WTC11 (cell line): ENCODE results near the gene FBXL16. TPM values are rescaled to one million over a fixed set of nuclear protein-coding genes. Genes with fewer than 3 reads are reported as not detected.

ENCODE experiments used
- ATAC-seq: fragments of 200-7000 bp; cut with Tn5 transposase; 2 replicates; pipeline ENCODE4 v1.10.0; 2021; ENCODE audit warnings: mild to moderate bottlenecking, moderate library complexity
- CTCF ChIA-PET: fragments of 300-600 bp; sonication (Branson Sonifier 250); formaldehyde crosslinking; loops from one replicate; lab custom pipeline; 2021; ENCODE audit warnings: antibody characterized with exemption; lab: Charles Lee
- POLR2A ChIA-PET: fragments of 350-600 bp; sonication (Branson Sonifier 250); formaldehyde crosslinking; loops from one replicate; lab custom pipeline; 2021; ENCODE audit warnings: antibody characterized with exemption; lab: Charles Lee
- DNase-seq: peaks from one replicate; pipeline ENCODE4 v3.0.0; 2021; ENCODE audit warnings: low spot score
- H3K27ac Mint-ChIP-seq: 2 replicates; pipeline ENCODE4 v1.8.0; 2021; ENCODE audit warnings: mixed read lengths
- H3K27me3 Mint-ChIP-seq: 2 replicates; pipeline ENCODE4 v1.8.0; 2021; ENCODE audit warnings: low read depth, mild to moderate bottlenecking, moderate library complexity, mixed read lengths
- H3K36me3 Mint-ChIP-seq: 2 replicates; pipeline ENCODE4 v1.8.0; 2021; ENCODE audit warnings: mixed read lengths
- H3K4me1 Mint-ChIP-seq: 2 replicates; pipeline ENCODE4 v1.8.0; 2022; ENCODE audit warnings: mixed read lengths
- H3K4me3 Mint-ChIP-seq: 2 replicates; pipeline ENCODE4 v1.8.0; 2021; ENCODE audit warnings: mild to moderate bottlenecking, moderate library complexity, mixed read lengths
- H3K9me3 Mint-ChIP-seq: 2 replicates; pipeline ENCODE4 v1.8.0; 2021; ENCODE audit warnings: mixed read lengths
- CDX4 ChIP-seq: fragments of 250-450 bp; sonication (Bioruptor Pico); IDR thresholded peaks from 2 replicates; pipeline ENCODE4 v1.9.0; 2021; ENCODE audit warnings: moderate library complexity, mild to moderate bottlenecking, inconsistent platforms, borderline replicate concordance
- E2F4 ChIP-seq: sonication (generic); formaldehyde crosslinking; IDR thresholded peaks from 2 replicates; pipeline ENCODE4 v1.8.1; 2022; ENCODE audit warnings: low read depth, mild to moderate bottlenecking, moderate library complexity, missing genetic modification reagents, borderline replicate concordance
- ETV6 ChIP-seq: sonication (generic); formaldehyde crosslinking; IDR thresholded peaks from 2 replicates; pipeline ENCODE4 v1.8.1; 2022; ENCODE audit warnings: mild to moderate bottlenecking, missing genetic modification reagents
- FOXJ3 ChIP-seq: sonication (generic); formaldehyde crosslinking; IDR thresholded peaks from 2 replicates; pipeline ENCODE4 v1.9.0; 2021; ENCODE audit warnings: missing genetic modification reagents, mild to moderate bottlenecking, borderline replicate concordance
- MYBL2 ChIP-seq: sonication (generic); formaldehyde crosslinking; IDR thresholded peaks from 2 replicates; pipeline ENCODE4 v1.8.1; 2023; ENCODE audit warnings: mild to moderate bottlenecking, moderate library complexity, missing genetic modification reagents
- NFYB ChIP-seq: sonication (generic); formaldehyde crosslinking; conservative IDR thresholded peaks from 2 replicates; pipeline ENCODE4 v1.8.0; 2022; ENCODE audit warnings: low read depth, missing genetic modification reagents
- NR1H2 ChIP-seq: sonication (generic); formaldehyde crosslinking; IDR thresholded peaks from 2 replicates; pipeline ENCODE4 v1.9.0; 2021; ENCODE audit warnings: mild to moderate bottlenecking, moderate library complexity, missing genetic modification reagents
- OVOL2 ChIP-seq: fragments of 250-450 bp; sonication (Bioruptor Pico); IDR thresholded peaks from 2 replicates; pipeline ENCODE4 v1.9.0; 2021; ENCODE audit warnings: mild to moderate bottlenecking, borderline replicate concordance
- PRDM15 ChIP-seq: sonication (generic); formaldehyde crosslinking; IDR thresholded peaks from 2 replicates; pipeline ENCODE4 v1.8.0; 2022; ENCODE audit warnings: missing genetic modification reagents
- SOX15 ChIP-seq: fragments of 250-450 bp; sonication (Bioruptor Pico); IDR thresholded peaks from 2 replicates; pipeline ENCODE4 v1.9.0; 2021; ENCODE audit warnings: mild to moderate bottlenecking
- TEAD1 ChIP-seq: sonication (generic); formaldehyde crosslinking; IDR thresholded peaks from 2 replicates; pipeline ENCODE4 v1.8.0; 2022; ENCODE audit warnings: mild to moderate bottlenecking, missing genetic modification reagents
- ZBTB21 ChIP-seq: sonication (generic); formaldehyde crosslinking; IDR thresholded peaks from 2 replicates; pipeline ENCODE4 v1.8.1; 2023; ENCODE audit warnings: mild to moderate bottlenecking, missing genetic modification reagents, borderline replicate concordance
- total RNA-seq: library from RNA; stranded (reverse); gene quantifications from 3 replicates; pipeline ENCODE4 v1.2.3, GENCODE V29; 2021
- TF ChIP-seq, protein P1 (sequence below): sonication (generic); formaldehyde crosslinking; IDR thresholded peaks from 2 replicates; pipeline ENCODE4 v1.8.1; 2023; ENCODE audit warnings: mild to moderate bottlenecking, missing genetic modification reagents, moderate library complexity
- TF ChIP-seq, protein P2 (sequence below): sonication (generic); formaldehyde crosslinking; IDR thresholded peaks from 2 replicates; pipeline ENCODE4 v1.8.1; 2022; ENCODE audit warnings: mild to moderate bottlenecking, missing genetic modification reagents, moderate library complexity, borderline replicate concordance
- TF ChIP-seq, protein P3 (sequence below): sonication (generic); formaldehyde crosslinking; IDR thresholded peaks from 2 replicates; pipeline ENCODE4 v1.8.0; 2022; ENCODE audit warnings: mild to moderate bottlenecking, missing genetic modification reagents

Gene FBXL16
- total RNA-seq, 1 experiment from 2014 or later, result 22.7 TPM

DNA sequence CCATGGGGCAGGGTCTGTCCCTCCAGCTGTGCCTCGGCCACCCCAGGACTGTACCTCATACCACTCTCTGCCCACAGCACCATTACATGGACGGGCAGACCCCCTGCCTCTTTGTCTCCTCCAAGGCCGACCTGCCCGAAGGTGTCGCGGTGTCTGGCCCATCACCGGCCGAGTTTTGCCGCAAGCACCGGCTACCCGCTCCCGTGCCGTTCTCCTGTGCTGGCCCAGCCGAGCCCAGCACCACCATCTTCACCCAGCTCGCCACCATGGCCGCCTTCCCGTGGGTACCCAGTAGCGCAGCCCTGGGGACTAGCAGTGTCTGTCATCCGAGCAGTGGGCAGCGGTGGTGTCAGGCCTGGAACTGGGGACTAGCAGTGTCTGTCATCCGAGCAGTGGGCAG, 32.8 kb downstream of the FBXL16 start:
- Mint-ChIP-seq H3K4me1 (peaks cover 12% of the 10 kb centered on the region), H3K27ac (no peak overlapping the region), H3K36me3 (peaks cover 11% of the 10 kb centered on the region)
- POLR2A ChIA-PET, result no interaction called here
- DNase-seq, result no peak
- TF ChIP-seq FOXJ3 (CRISPR knock-in tag) (no peak), TEAD1 (CRISPR knock-in tag) (no peak), PRDM15 (CRISPR knock-in tag) (no peak), OVOL2 (CRISPR knock-in tag) (no peak), ZBTB21 (CRISPR knock-in tag) (no peak)
- TF ChIP-seq, all 79 proteins: peak for 0
- H3K9me3 Mint-ChIP-seq, result no peaks in the 10 kb centered on the region
- H3K4me3 Mint-ChIP-seq, result no peak overlapping the region
- CTCF ChIA-PET, result no interaction called here
- ATAC-seq, result no peak
- no peaks in the 10 kb centered on the region for H3K27me3 Mint-ChIP-seq

DNA sequence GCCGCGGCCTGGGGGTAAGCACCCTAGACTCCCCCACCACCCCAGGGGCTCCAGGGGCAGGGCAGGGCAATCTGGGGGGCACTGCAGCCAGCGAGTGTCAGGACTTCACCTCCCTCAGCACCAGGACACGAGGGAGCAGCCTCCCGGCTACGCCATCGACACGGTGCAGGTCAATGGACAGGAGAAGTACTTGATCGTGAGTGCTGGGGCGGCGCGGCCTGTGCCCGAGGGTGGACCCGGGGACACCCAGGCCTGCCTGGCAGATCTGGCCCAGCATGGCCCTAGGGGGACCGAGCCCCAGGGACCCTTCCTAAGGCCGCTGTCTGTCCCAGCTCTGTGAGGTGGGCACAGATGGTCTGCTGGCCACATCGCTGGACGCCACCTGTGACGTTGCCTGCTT, 33.2 kb downstream of the FBXL16 start:
- Mint-ChIP-seq H3K4me1 (peaks cover 12% of the 10 kb centered on the region), H3K27me3 (no peaks in the 10 kb centered on the region), H3K9me3 (no peaks in the 10 kb centered on the region), H3K27ac (no peak overlapping the region), H3K36me3 (peaks cover 11% of the 10 kb centered on the region), H3K4me3 (no peak overlapping the region)
- TF ChIP-seq MYBL2 (CRISPR knock-in tag) (no peak), E2F4 (CRISPR knock-in tag) (no peak), NR1H2 (no peak), NFYB (CRISPR knock-in tag) (no peak), TEAD1 (CRISPR knock-in tag) (no peak), SOX15 (CRISPR knock-in tag) (no peak), CDX4 (CRISPR knock-in tag) (no peak), ETV6 (CRISPR knock-in tag) (no peak)
- TF ChIP-seq, protein P1, sequence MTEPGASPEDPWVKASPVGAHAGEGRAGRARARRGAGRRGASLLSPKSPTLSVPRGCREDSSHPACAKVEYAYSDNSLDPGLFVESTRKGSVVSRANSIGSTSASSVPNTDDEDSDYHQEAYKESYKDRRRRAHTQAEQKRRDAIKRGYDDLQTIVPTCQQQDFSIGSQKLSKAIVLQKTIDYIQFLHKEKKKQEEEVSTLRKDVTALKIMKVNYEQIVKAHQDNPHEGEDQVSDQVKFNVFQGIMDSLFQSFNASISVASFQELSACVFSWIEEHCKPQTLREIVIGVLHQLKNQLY (CRISPR knock-in tag), result no peak
- TF ChIP-seq, protein P2, sequence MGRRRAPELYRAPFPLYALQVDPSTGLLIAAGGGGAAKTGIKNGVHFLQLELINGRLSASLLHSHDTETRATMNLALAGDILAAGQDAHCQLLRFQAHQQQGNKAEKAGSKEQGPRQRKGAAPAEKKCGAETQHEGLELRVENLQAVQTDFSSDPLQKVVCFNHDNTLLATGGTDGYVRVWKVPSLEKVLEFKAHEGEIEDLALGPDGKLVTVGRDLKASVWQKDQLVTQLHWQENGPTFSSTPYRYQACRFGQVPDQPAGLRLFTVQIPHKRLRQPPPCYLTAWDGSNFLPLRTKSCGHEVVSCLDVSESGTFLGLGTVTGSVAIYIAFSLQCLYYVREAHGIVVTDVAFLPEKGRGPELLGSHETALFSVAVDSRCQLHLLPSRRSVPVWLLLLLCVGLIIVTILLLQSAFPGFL, result no peak
- TF ChIP-seq, protein P3, sequence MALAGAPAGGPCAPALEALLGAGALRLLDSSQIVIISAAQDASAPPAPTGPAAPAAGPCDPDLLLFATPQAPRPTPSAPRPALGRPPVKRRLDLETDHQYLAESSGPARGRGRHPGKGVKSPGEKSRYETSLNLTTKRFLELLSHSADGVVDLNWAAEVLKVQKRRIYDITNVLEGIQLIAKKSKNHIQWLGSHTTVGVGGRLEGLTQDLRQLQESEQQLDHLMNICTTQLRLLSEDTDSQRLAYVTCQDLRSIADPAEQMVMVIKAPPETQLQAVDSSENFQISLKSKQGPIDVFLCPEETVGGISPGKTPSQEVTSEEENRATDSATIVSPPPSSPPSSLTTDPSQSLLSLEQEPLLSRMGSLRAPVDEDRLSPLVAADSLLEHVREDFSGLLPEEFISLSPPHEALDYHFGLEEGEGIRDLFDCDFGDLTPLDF (CRISPR knock-in tag), result no peak
- CTCF ChIA-PET, result interaction anchor here (0.7 kb wide), 1 partner anchor 12 kb away, joined by 4 read pairs; no protein-coding TSS in a partner anchor
- POLR2A ChIA-PET, result no interaction called here
- ATAC-seq, result no peak
- DNase-seq, result no peak
